ENCODE measurements around the gene VWA3B. TPM values are rescaled to one million over a fixed set of nuclear protein-coding genes. Genes with fewer than 3 reads are reported as not detected.

The VWA3B gene, protein sequence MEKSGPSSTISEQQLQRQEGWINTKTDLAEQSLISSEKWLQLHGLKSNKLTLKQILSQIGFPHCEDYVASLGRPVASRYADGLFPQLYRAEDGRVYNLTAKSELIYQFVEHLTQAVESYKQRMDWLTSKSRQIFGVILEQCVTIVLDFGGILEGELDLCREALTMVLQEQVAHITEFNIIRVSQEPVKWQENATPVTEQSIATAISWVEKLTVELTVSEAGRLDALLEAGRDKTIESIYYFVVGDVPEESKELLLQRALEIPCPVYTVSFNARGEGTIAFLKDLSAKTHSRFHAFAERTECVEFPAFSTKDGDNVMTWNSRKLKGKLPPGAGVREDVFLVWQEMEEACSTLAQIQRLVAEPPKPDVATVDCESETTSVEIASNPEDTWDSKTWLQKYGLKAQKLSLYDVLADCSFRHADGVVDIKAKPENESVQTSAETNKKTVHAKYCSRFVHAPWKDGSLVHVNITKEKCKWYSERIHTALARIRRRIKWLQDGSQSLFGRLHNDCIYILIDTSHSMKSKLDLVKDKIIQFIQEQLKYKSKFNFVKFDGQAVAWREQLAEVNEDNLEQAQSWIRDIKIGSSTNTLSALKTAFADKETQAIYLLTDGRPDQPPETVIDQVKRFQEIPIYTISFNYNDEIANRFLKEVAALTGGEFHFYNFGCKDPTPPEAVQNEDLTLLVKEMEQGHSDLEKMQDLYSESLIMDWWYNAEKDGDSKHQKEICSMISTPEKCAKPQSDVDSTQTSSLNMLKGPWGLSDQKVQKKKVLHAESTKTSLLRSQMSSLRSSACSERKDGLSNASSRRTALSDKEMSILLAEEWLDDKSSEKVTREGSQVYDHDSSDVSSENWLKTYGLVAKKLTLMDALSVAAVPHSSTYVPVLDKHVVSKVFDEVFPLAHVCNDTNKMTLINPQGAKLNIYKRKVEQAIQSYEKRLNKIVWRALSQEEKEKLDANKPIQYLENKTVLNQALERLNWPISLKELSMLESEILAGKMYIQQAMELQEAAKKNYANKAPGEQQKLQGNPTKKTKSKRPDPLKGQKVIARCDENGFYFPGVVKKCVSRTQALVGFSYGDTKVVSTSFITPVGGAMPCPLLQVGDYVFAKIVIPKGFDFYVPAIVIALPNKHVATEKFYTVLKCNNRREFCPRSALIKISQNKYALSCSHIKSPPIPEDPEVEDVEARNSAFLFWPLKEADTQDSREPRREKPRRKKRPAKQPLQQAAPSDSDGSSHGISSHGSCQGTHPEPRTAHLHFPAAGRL (N-terminal part only)
- total RNA-seq, result under 1 TPM in 1 of 2 donors, not detected in 1; 0.78 TPM

DNA sequence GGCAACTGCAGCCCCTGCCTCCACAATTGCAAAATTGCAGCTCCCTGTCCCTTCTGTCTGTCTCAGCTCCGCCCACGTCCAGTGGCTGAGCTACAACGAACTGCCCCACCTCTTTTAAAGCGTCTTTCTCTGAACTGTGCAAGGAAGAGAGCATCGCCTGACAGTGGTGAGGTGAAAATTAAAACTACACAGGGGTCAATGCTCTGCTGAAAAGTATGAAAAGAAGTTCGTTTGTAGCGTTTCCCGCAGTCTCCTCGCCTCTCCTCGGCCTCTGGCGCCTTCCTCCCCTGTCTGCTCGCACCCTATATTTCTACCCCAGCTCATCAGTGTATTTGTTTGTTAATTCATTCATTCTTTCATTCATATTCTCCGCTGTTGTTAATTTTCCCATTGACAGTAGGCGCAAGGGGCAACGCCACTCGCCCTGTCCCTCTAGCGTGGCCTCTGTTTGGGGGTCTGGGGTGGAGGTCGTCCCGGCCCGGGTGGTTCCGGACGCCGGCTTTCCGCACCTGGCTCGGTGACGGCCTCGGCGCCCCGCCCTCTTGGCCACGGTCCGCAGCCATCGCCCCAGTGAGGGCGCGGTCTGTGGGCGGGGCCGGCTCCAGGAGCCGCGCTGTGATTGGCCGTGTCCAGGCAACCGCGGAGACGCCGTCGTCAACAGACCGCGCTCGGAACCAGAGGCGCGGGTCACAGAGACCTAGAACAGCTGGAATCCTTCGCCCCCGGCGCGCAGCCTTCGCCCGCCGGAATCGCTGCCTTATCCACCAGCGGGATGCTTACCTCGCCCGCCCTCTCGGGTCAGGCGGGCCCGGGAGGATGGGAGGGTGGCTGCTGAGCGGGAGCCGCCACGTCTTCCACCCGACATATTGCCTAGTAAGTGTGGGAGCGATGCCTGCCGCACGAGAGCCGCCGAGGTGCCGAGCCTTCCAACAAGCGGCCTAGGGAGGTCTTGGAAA, at the start of gene VWA3B:
TSS of gene VWA3B (plus strand) at position 677 of the 956 bp plus-strand sequence. CDS start 5,926 bp downstream, outside the sequence.
- peak; percentile 91 for ATAC-seq
- Histone ChIP-seq H3K27me3 (no peaks in the 10 kb centered on the region), H3K4me3 (peak within 1 kb of the TSS; percentile 0 to 32), H3K36me3 (replicated peaks in 1 of 2; ENCODE audit: insufficient read depth in 1 of 2, low read depth in 2 of 2) (no peaks in the 10 kb centered on the region), H3K9me3 (no peaks in the 10 kb centered on the region), H3K27ac (no peak within 1 kb of the TSS), H3K4me1 (peaks cover 29% of the 10 kb centered on the region)
- 2 to 3% methylated on average over 36 to 74 of the region's 74 CpGs for WGBS, 2 donors
- intact Hi-C loops (cut with DNase I), result no loop called here
- TF ChIP-seq POLR2A (IDR thresholded peaks at IDR 0.05), result no peak
- TF ChIP-seq, protein P1, sequence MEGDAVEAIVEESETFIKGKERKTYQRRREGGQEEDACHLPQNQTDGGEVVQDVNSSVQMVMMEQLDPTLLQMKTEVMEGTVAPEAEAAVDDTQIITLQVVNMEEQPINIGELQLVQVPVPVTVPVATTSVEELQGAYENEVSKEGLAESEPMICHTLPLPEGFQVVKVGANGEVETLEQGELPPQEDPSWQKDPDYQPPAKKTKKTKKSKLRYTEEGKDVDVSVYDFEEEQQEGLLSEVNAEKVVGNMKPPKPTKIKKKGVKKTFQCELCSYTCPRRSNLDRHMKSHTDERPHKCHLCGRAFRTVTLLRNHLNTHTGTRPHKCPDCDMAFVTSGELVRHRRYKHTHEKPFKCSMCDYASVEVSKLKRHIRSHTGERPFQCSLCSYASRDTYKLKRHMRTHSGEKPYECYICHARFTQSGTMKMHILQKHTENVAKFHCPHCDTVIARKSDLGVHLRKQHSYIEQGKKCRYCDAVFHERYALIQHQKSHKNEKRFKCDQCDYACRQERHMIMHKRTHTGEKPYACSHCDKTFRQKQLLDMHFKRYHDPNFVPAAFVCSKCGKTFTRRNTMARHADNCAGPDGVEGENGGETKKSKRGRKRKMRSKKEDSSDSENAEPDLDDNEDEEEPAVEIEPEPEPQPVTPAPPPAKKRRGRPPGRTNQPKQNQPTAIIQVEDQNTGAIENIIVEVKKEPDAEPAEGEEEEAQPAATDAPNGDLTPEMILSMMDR (IDR thresholded peaks at IDR 0.05), result no peak
- peak; percentile 74 to 88 (median 78) for DNase-seq

DNA sequence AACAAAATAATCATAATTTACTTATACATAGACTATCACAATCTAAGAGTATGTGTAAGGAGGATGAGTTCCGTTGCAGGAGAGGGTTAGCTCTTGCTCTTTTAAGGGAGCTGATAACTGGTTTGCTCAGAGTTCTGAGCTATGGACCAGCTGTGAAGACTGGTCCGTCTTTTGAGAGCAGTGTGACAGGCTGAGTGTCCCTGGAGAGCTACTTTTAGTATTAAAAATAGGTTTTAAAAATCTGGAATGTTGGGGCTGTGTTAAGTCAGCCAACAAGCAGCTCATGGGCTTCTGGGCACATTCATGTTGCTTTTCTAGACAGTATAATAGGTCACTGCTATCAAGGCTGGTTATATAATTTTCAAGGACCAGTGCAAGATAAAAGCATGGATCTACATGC, 49.8 kb upstream of the VWA3B start:
- ATAC-seq, result no peak
- intact Hi-C loops (cut with DNase I), result no loop called here
- no peak for TF ChIP-seq POLR2A (IDR thresholded peaks at IDR 0.05)
- TF ChIP-seq, protein P1 (IDR thresholded peaks at IDR 0.05), result no peak

DNA sequence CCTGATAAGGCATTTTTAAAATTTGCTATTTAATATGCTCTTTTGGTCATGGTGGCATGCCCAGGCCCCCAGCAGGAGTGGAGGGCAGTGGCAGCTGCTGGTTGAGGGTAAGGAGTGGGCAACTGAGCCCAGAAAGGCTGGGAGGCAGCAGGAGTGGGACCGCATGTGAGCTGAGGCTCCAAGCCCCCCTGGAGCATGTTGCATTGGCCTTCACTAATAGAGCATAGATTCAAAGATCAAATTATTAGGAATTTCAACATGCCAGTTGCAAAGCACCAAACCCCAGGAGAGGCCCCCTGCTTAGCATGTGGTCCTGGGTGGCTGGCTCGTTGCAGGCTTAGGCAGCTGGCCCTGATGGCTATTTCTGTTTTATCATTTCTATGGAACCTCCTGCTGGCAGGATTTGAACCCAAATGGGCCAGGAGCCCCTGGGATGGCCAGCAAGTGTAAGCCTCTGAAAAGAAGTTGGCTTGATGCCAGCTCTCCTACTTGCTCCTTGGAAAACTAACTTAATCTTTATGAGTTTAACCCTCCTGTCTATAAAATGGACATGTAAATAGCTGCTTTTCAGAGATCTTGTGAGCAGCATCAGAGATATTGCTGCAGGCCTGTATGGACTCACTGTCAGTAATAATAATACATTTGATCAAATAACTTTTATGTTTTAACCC, 49.2 kb upstream of the VWA3B start:
- Histone ChIP-seq H3K9me3 (no peaks in the 10 kb centered on the region), H3K27me3 (no peaks in the 10 kb centered on the region), H3K4me3 (no peak overlapping the region), H3K4me1 (no peaks in the 10 kb centered on the region), H3K27ac (no peak overlapping the region), H3K36me3 (replicated peaks in 1 of 2; ENCODE audit: insufficient read depth in 1 of 2, low read depth in 2 of 2) (no peaks in the 10 kb centered on the region)
- DNase-seq (no peak), ATAC-seq (no peak)
- no peak for TF ChIP-seq POLR2A (IDR thresholded peaks at IDR 0.05)
- TF ChIP-seq, protein P1 (IDR thresholded peaks at IDR 0.05), result no peak
- intact Hi-C loops (cut with DNase I), result no loop called here
- WGBS, 2 donors, result 75 to 100% methylated on average over 1 to 2 of the region's 2 CpGs

More for the DNA sequence above, 49.8 kb upstream of the VWA3B start:
- no peak for DNase-seq
- Histone ChIP-seq H3K27me3 (no peaks in the 10 kb centered on the region), H3K4me3 (no peak overlapping the region), H3K9me3 (no peaks in the 10 kb centered on the region), H3K4me1 (no peaks in the 10 kb centered on the region), H3K36me3 (replicated peaks in 1 of 2; ENCODE audit: insufficient read depth in 1 of 2, low read depth in 2 of 2) (no peaks in the 10 kb centered on the region), H3K27ac (no peak overlapping the region)
- 71 to 87% methylated on average over 2 of the region's 2 CpGs for WGBS, 2 donors

All from body of pancreas (tissue), 4 donors.